Tibial nerve (tissue), 4 donors: Measurements from ENCODE around the gene TAF5L. TPM values are rescaled to one million over a fixed set of nuclear protein-coding genes. Genes with fewer than 3 reads are reported as not detected.

Source experiments
- DNase-seq, 2 donors: peaks; one replicate each; pipeline ENCODE4 v3.0.0-alpha.2; 2019; ENCODE audit warnings: low spot score in 2 of 2
- H3K27ac ChIP-seq, 4 donors: fragments of 200-600 bp; sonication (generic) in 3 of 4; one replicate each; pipeline ENCODE4 v1.5.1; 2017 to 2019; ENCODE audit warnings: mild to moderate bottlenecking in 1 of 4
- H3K27me3 ChIP-seq, 2 donors: fragments of 200-600 bp; sonication (generic) in 1 of 2; one replicate each; pipeline versions ENCODE4 v1.5.1 to v1.6.0; 2017 to 2019
- H3K36me3 ChIP-seq, 3 donors: fragments of 200-600 bp; sonication (generic); one replicate each; pipeline ENCODE4 v1.5.1; 2018 to 2019
- H3K4me1 ChIP-seq, 4 donors: fragments of 200-600 bp; sonication (generic) in 3 of 4; one replicate each; pipeline ENCODE4 v1.5.1; 2017 to 2019
- H3K4me3 ChIP-seq, 4 donors: fragments of 200-600 bp; sonication (generic) in 3 of 4; one replicate each; pipeline ENCODE4 v1.5.1; 2017 to 2019; ENCODE audit warnings: mild to moderate bottlenecking in 1 of 4, moderate library complexity in 1 of 4
- H3K9me3 ChIP-seq, 4 donors: fragments of 200-600 bp; sonication (generic) in 3 of 4; one replicate each; pipeline ENCODE4 v1.5.1; 2017 to 2019
- EP300 ChIP-seq, 2 donors: sonication (generic); formaldehyde crosslinking; IDR thresholded peaks; one replicate each; pipeline ENCODE4 v1.6.1; 2017; ENCODE audit warnings: antibody characterized with exemption in 2 of 2, mild to moderate bottlenecking in 1 of 2
- POLR2A ChIP-seq, 2 donors: fragments of 450-650 bp; IDR thresholded peaks; one replicate each; pipeline ENCODE4 v1.6.1; 2017; ENCODE audit warnings: antibody characterized with exemption in 2 of 2, mild to moderate bottlenecking in 2 of 2, moderate library complexity in 2 of 2
- WGBS, 2 donors: methylation state at CpG; one replicate each; pipeline ENCODE4 v1.1.5; 2018; 5-methylcytosine and 5-hydroxymethylcytosine counted together
- total RNA-seq, 4 donors: library from RNA; depleted of rRNA; stranded (reverse); fragments of >200 nt; gene quantifications; one replicate each; pipeline ENCODE4 v1.1.0, GENCODE V29; 2016
- TF ChIP-seq, protein P1 (sequence below), 5 experiments: fragments of 200-600 bp in 3 of 5; fragments of 450-650 bp in 2 of 5; sonication (generic) in 3 of 5; IDR thresholded peaks; one replicate each; pipeline ENCODE4 v1.5.1; 2016 to 2019; ENCODE audit warnings: antibody characterized with exemption in 5 of 5, mild to moderate bottlenecking in 3 of 5, moderate library complexity in 2 of 5

The TAF5L gene
- total RNA-seq, 4 donors from 2014 or later = 7.1 to 18.6 (median 8.6) TPM

DNA sequence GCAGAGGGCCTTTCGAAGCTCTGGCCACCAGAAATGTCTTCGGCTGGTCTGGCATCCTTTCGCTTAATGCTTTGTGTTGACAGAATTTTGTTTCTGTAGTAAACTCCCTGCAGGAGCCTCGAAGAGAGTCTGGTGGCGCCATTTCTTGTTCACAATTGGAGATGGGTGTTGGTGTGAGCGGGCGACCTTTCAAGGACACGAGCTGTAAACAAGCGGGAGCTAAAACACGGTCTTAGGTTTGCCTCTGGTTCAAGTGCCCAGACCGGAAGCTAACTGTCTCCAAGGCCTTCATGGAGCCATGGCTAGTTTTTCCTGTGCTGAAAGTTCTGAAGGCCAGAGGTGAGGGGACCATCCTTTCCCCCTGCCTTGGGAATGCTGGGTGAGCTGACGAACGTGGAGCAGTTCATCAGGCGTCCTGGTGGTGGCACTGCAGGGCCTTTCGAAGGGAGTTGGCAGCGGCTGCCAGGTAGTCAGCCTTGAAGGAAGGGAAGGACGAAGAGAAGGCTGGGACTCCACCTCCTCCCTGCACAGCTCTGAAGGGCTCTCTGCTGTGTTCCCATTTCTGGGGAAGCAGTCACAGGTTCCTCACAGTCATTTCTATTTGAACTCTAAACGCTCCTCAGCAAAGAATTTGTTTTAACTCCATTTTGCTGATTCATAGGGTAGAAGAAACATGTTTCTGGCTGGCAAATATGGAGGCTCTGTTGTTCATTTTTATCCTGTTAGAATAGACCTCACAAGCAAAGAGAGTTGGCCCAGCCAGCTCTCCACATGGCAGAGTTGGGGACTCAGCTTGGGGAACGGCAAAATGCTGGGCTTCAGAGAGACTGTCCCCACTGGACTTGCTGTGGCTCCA is 35.3 kb upstream of the TAF5L start:
- peak; percentile 60 to 87 for DNase-seq
- Histone ChIP-seq H3K36me3 (peaks cover 0 to 32% (median 0%) of the 10 kb centered on the region in 3 donors), H3K4me3 (no peak overlapping the region), H3K27ac (no peak overlapping the region), H3K27me3 (no peaks in the 10 kb centered on the region), H3K9me3 (no peaks in the 10 kb centered on the region), H3K4me1 (peaks cover 0 to 6% (median 3%) of the 10 kb centered on the region in 4 donors)
- 50 to 51% methylated on average over 16 to 19 of the region's 19 CpGs for WGBS, 2 donors
- TF ChIP-seq, protein P1, sequence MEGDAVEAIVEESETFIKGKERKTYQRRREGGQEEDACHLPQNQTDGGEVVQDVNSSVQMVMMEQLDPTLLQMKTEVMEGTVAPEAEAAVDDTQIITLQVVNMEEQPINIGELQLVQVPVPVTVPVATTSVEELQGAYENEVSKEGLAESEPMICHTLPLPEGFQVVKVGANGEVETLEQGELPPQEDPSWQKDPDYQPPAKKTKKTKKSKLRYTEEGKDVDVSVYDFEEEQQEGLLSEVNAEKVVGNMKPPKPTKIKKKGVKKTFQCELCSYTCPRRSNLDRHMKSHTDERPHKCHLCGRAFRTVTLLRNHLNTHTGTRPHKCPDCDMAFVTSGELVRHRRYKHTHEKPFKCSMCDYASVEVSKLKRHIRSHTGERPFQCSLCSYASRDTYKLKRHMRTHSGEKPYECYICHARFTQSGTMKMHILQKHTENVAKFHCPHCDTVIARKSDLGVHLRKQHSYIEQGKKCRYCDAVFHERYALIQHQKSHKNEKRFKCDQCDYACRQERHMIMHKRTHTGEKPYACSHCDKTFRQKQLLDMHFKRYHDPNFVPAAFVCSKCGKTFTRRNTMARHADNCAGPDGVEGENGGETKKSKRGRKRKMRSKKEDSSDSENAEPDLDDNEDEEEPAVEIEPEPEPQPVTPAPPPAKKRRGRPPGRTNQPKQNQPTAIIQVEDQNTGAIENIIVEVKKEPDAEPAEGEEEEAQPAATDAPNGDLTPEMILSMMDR (IDR thresholded peaks at IDR 0.05) = peak; percentile 87 to 95 (median 89)
- TF ChIP-seq POLR2A (IDR thresholded peaks at IDR 0.05) = no peak
- peak in 1 of 2 donors; percentile 55 for TF ChIP-seq EP300 (IDR thresholded peaks at IDR 0.05)

DNA sequence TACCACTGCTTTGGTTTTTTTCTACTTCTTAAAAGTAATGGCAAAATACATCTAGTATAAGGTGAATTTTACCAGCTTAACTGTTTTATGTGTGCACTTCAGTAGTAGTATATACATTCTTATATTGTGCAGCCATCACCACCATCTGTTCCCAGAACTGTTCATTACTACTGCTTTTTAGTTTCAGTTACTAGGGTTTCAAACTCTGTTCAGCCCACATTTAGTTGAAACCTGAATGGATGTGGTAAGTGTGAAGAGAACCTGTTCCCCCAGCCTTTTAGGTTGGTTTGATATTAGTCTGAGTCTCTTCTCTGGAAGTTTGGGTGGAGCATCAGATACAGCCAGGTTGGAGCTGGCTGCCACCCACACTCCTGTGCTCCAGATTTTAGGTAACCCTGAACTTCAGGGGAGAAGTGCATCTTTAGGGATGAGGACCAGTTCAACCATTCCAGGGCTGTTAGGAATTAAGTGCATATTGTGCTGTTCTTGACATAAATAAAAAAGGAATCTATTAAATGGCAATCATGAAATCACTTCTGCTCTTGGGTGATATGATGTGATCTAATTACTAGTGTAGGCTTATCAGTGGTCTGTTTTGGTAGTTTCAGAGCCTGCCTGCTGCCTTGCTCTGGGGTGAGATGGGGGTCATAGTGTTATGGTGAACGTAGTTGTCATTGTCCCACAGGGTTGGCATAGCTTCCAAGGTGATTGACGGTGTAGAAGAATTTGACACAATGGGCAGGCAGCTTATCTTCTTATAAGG is 32.3 kb upstream of the TAF5L start:
- no peaks in the 10 kb centered on the region for H3K4me1 ChIP-seq
- H3K36me3 ChIP-seq = peaks cover 0 to 60% (median 10%) of the 10 kb centered on the region in 3 donors
- no peak overlapping the region for H3K27ac ChIP-seq
- no peaks in the 10 kb centered on the region for H3K9me3 ChIP-seq
- H3K4me3 ChIP-seq = no peak overlapping the region
- 87 to 95% methylated on average over 2 of the region's 2 CpGs for WGBS, 2 donors
- H3K27me3 ChIP-seq = no peaks in the 10 kb centered on the region
- no peak for TF ChIP-seq EP300 (IDR thresholded peaks at IDR 0.05)
- DNase-seq = no peak

DNA sequence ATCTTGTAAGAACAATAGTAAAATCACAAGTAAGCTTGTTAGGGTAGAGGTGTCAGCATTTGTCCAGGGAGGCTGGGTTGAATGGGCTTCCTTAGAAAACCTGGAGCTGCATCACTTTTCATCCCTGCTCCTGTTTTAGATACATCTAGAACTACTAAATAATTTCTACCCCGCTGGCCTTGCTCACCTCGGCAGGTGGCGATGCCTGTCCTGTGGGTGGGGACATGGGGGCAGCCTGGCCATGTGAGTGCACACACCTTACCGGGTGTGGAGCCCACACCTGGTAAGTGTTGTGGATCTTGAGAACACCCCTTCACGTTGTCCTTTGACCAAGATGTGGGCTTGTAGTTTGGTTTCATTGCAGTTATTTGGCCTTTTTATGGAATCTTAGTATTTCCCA is 29.9 kb upstream of the TAF5L start:
- H3K27ac ChIP-seq = no peak overlapping the region
- WGBS, 2 donors = 83 to 94% methylated on average over 5 of the region's 5 CpGs
- no peak for DNase-seq
- H3K9me3 ChIP-seq = no peaks in the 10 kb centered on the region
- H3K36me3 ChIP-seq = peaks cover 0 to 82% (median 10%) of the 10 kb centered on the region in 3 donors
- no peak overlapping the region for H3K4me3 ChIP-seq
- TF ChIP-seq POLR2A (IDR thresholded peaks at IDR 0.05) = no peak
- TF ChIP-seq, protein P1 (IDR thresholded peaks at IDR 0.05) = no peak
- no peak for TF ChIP-seq EP300 (IDR thresholded peaks at IDR 0.05)
- H3K4me1 ChIP-seq = no peaks in the 10 kb centered on the region
- H3K27me3 ChIP-seq = no peaks in the 10 kb centered on the region

DNA sequence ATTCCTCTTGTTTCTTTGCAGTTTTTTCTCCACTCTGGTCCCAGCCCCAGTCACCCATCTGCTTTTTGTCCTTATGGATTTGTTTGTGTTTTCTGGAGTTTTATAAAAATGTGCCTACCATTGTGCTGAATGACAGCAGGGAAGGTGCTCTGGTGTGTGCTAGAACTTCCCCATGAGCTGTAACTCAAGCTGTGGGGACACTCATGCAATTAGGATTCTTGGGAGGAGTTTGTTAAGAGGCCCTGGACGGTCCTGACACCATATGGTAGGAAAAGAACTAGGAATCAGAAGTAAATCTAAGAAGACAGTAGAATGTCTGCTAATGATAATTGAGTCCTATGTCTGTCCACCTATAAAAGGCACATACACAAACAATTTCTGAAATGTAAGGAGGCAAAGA is 27.5 kb upstream of the TAF5L start:
- WGBS, 2 donors = 57 to 73% methylated on average over 1 of the region's 1 CpG
- TF ChIP-seq POLR2A (IDR thresholded peaks at IDR 0.05) (no peak), EP300 (IDR thresholded peaks at IDR 0.05) (no peak)
- TF ChIP-seq, protein P1 (IDR thresholded peaks at IDR 0.05) = no peak
- H3K27me3 ChIP-seq = no peaks in the 10 kb centered on the region
- no peak overlapping the region for H3K4me3 ChIP-seq
- peaks cover 0 to 88% (median 10%) of the 10 kb centered on the region in 3 donors for H3K36me3 ChIP-seq
- no peak for DNase-seq
- no peaks in the 10 kb centered on the region for H3K9me3 ChIP-seq
- H3K27ac ChIP-seq = no peak overlapping the region
- no peaks in the 10 kb centered on the region for H3K4me1 ChIP-seq

DNA sequence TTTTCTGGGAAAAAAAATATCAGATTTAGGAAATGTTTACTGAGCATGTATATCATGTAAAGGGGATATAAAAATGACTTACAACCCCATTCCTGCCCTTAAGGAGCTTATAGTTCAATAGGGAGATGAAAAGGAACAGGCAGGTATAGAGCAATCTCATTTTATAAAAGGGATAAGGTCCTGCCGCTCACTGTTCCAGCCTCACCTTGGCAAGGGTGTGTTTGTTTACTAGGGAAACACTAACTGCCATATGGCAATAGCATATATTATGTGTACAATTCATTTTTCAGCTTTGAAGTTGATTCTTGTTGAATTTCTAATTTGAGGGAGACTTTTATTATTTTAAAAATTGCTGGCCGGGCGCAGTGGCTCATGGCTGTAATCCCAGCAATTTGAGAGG is 25.6 kb upstream of the TAF5L start:
- H3K27ac ChIP-seq = no peak overlapping the region
- no peak for DNase-seq
- no peak overlapping the region for H3K4me3 ChIP-seq
- no peaks in the 10 kb centered on the region for H3K4me1 ChIP-seq
- TF ChIP-seq EP300 (IDR thresholded peaks at IDR 0.05) = no peak
- TF ChIP-seq, protein P1 (IDR thresholded peaks at IDR 0.05) = no peak
- no peaks in the 10 kb centered on the region for H3K27me3 ChIP-seq
- 93 to 96% methylated on average over 3 of the region's 3 CpGs for WGBS, 2 donors
- peaks cover 0 to 95% (median 10%) of the 10 kb centered on the region in 3 donors for H3K36me3 ChIP-seq
- no peaks in the 10 kb centered on the region for H3K9me3 ChIP-seq
